ENCODE results near the gene HEMK1.

GRCh38 chr3:50581459-50581842 lies 12.1 kb downstream of the HEMK1 start:
- TF ChIP-seq CTCF (IDR thresholded peaks at IDR 0.05), result no peak
- TF ChIP-seq POLR2A (IDR thresholded peaks at IDR 0.05), result no peak

Data from body of pancreas (tissue), 4 donors.